ENCODE measurements around the gene SZT2.
"Not testable (repeated sequence)": the region's sequence is repeated elsewhere in the genome, so short reads cannot be mapped to it uniquely, and the experiment has no call there.

The SZT2 gene

GRCh38 chr1:43460988-43461693 lies 71.4 kb downstream of the SZT2 start:
- no peak for DNase-seq

- DNase-seq: no peak
Observed at GRCh38 chr1:43463479-43463878, 73.8 kb downstream of the SZT2 start.

GRCh38 chr1:43464681-43465504 lies 75.2 kb downstream of the SZT2 start:
- DNase-seq: no peak

- no peak for DNase-seq
Observed at GRCh38 chr1:43465505-43466067, 75.9 kb downstream of the SZT2 start.

GRCh38 chr1:43466403-43466802 lies 76.7 kb downstream of the SZT2 start:
- no peak for DNase-seq

- no peak for DNase-seq
Observed at GRCh38 chr1:43468414-43468813, 78.7 kb downstream of the SZT2 start.

GRCh38 chr1:43469932-43470331 lies 80.2 kb downstream of the SZT2 start:
- DNase-seq: no peak

GRCh38 chr1:43472087-43472462 lies 82.4 kb downstream of the SZT2 start:
- DNase-seq: no peak

- not testable (repeated sequence) for DNase-seq
Observed at GRCh38 chr1:43472463-43473151, 82.9 kb downstream of the SZT2 start.

- DNase-seq: no peak
Observed at GRCh38 chr1:43473463-43473862, 83.8 kb downstream of the SZT2 start.

- not testable (repeated sequence) for DNase-seq
Observed at GRCh38 chr1:43475611-43476401, 86.1 kb downstream of the SZT2 start.

- no peak for DNase-seq
Observed at GRCh38 chr1:43477716-43478115, 88.0 kb downstream of the SZT2 start.

- no peak for DNase-seq
Observed at GRCh38 chr1:43479414-43479813, 89.7 kb downstream of the SZT2 start.

- no peak for DNase-seq
Observed at GRCh38 chr1:43481491-43481890, 91.8 kb downstream of the SZT2 start.

- DNase-seq: no peak
Observed at GRCh38 chr1:43482215-43482614, 92.5 kb downstream of the SZT2 start.

GRCh38 chr1:43484367-43484766 lies 94.7 kb downstream of the SZT2 start:
- DNase-seq: no peak

- no peak for DNase-seq
Observed at GRCh38 chr1:43488165-43488564, 98.5 kb downstream of the SZT2 start.

GRCh38 chr1:43491061-43491460 lies 101.4 kb downstream of the SZT2 start:
- DNase-seq: no peak

- no peak for DNase-seq
Observed at GRCh38 chr1:43492826-43493225, 103.1 kb downstream of the SZT2 start.

- DNase-seq: no peak
Observed at GRCh38 chr1:43493661-43494450, 104.2 kb downstream of the SZT2 start.

- no peak for DNase-seq
Observed at GRCh38 chr1:43495204-43495603, 105.5 kb downstream of the SZT2 start.

- DNase-seq: no peak
Observed at GRCh38 chr1:43499898-43500297, 110.2 kb downstream of the SZT2 start.

Measured in NCI-H510A treated with DMSO at 0.1 percent for 48 hours (cell line).